ENCODE measurements around the gene MIEF1. TPM values are rescaled to one million over a fixed set of nuclear protein-coding genes. Genes with fewer than 3 reads are reported as not detected.
A peak's percentile ranks its signal among the peaks of the same experiment; 100 is the strongest.

MIEF1 gene
- total RNA-seq, 2 experiments from 2014 or later: 48.2 to 51.1 TPM

- Mint-ChIP-seq H3K4me3 (no peak overlapping the region), H3K9me3 (no peaks in the 10 kb centered on the region), H3K27ac (no peak overlapping the region), H3K36me3 (ENCODE audit: low read depth) (no peaks in the 10 kb centered on the region), H3K4me1 (ENCODE audit: low read depth) (peaks cover 14% of the 10 kb centered on the region), H3K27me3 (no peaks in the 10 kb centered on the region)
- TF ChIP-seq, protein P1, sequence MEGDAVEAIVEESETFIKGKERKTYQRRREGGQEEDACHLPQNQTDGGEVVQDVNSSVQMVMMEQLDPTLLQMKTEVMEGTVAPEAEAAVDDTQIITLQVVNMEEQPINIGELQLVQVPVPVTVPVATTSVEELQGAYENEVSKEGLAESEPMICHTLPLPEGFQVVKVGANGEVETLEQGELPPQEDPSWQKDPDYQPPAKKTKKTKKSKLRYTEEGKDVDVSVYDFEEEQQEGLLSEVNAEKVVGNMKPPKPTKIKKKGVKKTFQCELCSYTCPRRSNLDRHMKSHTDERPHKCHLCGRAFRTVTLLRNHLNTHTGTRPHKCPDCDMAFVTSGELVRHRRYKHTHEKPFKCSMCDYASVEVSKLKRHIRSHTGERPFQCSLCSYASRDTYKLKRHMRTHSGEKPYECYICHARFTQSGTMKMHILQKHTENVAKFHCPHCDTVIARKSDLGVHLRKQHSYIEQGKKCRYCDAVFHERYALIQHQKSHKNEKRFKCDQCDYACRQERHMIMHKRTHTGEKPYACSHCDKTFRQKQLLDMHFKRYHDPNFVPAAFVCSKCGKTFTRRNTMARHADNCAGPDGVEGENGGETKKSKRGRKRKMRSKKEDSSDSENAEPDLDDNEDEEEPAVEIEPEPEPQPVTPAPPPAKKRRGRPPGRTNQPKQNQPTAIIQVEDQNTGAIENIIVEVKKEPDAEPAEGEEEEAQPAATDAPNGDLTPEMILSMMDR (IDR thresholded peaks at IDR 0.05): no peak
- intact Hi-C loops (cut with micrococcal nuclease): no loop called here
- ATAC-seq: no peak
- ChIA-PET POLR2A (interaction anchor here (0.5 to 3.9 kb wide), 6 partner anchors 9 to 429 kb away, joined by 3 to 28 read pairs (median 8); partner anchors contain the start of genes ATF4, MIEF1 and RPL3), CTCF (interaction anchor here (1.9 to 17.7 kb wide), 5 partner anchors 10 to 35 kb away, joined by 15 to 323 read pairs (median 16); partner anchors contain the start of genes MIEF1 and RPS19BP1)
- no peak for DNase-seq
These were observed 9.9 kb upstream of the MIEF1 start for GRCh38 chr22:39492186-39492585.

- intact Hi-C loops (cut with micrococcal nuclease): no loop called here
- CTCF ChIA-PET: interaction anchor here (0.6 to 17.7 kb wide), 21 partner anchors 8 to 547 kb away, joined by 3 to 323 read pairs (median 4); partner anchors contain the start of genes ATF4, MIEF1, RPL3 and RPS19BP1
- DNase-seq (no peak), ATAC-seq (no peak)
- H3K4me1 Mint-ChIP-seq (ENCODE audit: low read depth): peaks cover 15% of the 10 kb centered on the region
- H3K36me3 Mint-ChIP-seq (ENCODE audit: low read depth): no peaks in the 10 kb centered on the region
- POLR2A ChIA-PET: interaction anchor here (1.2 to 3.9 kb wide), 8 partner anchors 8 to 174 kb away, joined by 3 to 28 read pairs (median 7); partner anchors contain the start of genes ATF4, MIEF1 and RPL3
- TF ChIP-seq, protein P1 (IDR thresholded peaks at IDR 0.05): no peak
- no peak overlapping the region for H3K4me3 Mint-ChIP-seq
- no peaks in the 10 kb centered on the region for H3K9me3 Mint-ChIP-seq
- no peak overlapping the region for H3K27ac Mint-ChIP-seq
- no peaks in the 10 kb centered on the region for H3K27me3 Mint-ChIP-seq
These were observed 8.3 kb upstream of the MIEF1 start for GRCh38 chr22:39493759-39494158.

GRCh38 chr22:39494471-39495120, 7.5 kb upstream of the MIEF1 start:
- intact Hi-C loops (cut with micrococcal nuclease): loop anchor here (5.0 kb wide), 1 partner anchor 38 kb away; the partner anchor contains the start of gene RPS19BP1
- ChIA-PET CTCF (interaction anchor here (0.7 to 17.7 kb wide), 14 partner anchors 13 to 546 kb away, joined by 3 to 323 read pairs (median 4); partner anchors contain the start of genes RPL3 and RPS19BP1), POLR2A (interaction anchor here (0.7 to 3.9 kb wide), 10 partner anchors 15 to 37 kb away, joined by 3 to 28 read pairs (median 4); partner anchors contain the start of gene ATF4)
- peaks cover 11% of the 10 kb centered on the region for H3K4me1 Mint-ChIP-seq (ENCODE audit: low read depth)
- H3K27ac Mint-ChIP-seq: no peak overlapping the region
- TF ChIP-seq, protein P1 (IDR thresholded peaks at IDR 0.05): no peak
- DNase-seq: no peak
- no peak overlapping the region for H3K4me3 Mint-ChIP-seq
- H3K27me3 Mint-ChIP-seq: no peaks in the 10 kb centered on the region
- H3K9me3 Mint-ChIP-seq: no peaks in the 10 kb centered on the region
- ATAC-seq: no peak
- H3K36me3 Mint-ChIP-seq (ENCODE audit: low read depth): no peaks in the 10 kb centered on the region

DNA sequence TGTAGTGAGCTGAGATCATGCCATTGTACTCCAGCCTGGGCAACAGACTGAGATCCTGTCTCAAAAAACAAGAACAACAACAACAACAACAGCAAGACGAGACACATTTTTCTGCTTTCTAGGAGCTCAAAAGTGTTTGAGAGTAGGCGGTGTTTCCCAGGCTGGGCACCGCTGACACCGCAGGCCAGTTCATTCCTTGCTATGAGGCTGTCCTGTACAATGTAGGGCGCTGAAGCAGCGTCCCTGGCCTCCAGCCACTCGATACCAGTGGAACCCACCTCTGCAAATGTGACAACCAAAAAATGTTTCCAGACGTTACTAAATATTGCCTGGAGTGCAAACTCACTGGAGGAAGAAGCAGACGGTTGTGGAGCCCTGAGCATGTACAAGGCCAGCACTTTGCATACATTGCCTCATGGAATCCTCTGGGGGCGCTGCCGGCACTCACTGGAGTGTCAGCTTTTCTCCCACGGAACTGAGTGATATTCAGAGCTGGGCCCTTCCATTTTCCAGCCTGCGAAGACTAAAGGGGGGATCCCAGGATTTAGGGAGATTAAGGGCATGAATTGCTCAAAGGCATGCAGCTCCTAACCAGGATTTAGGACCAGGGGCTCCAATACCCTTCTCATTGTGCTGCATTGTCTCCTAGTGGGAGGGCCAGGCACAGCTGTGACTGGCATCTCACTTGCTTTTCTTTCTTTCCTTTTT, 5.8 kb upstream of the MIEF1 start:
- TF ChIP-seq, protein P1 (IDR thresholded peaks at IDR 0.05): peak; percentile 82
- Mint-ChIP-seq H3K4me1 (ENCODE audit: low read depth) (peaks cover 3% of the 10 kb centered on the region), H3K27me3 (no peaks in the 10 kb centered on the region), H3K9me3 (no peaks in the 10 kb centered on the region), H3K27ac (no peak overlapping the region), H3K36me3 (ENCODE audit: low read depth) (no peaks in the 10 kb centered on the region), H3K4me3 (no peak overlapping the region)
- ATAC-seq (peak; percentile 78), DNase-seq (peak; percentile 80)
- intact Hi-C loops (cut with micrococcal nuclease): loop anchor here (5.0 kb wide), 1 partner anchor 36 kb away; the partner anchor contains the start of gene RPS19BP1
- POLR2A ChIA-PET: interaction anchor here (0.9 to 3.0 kb wide), 6 partner anchors 14 to 34 kb away, joined by 3 to 14 read pairs (median 11); partner anchors contain the start of gene ATF4
- CTCF ChIA-PET: interaction anchor here (0.7 to 17.7 kb wide), 29 partner anchors 9 to 725 kb away, joined by 3 to 323 read pairs (median 4); partner anchors contain the start of genes ATF4, RPS19BP1 and TAB1

Data from activated CD8-positive, alpha-beta T cell treated with anti-CD3 and anti-CD28 coated beads for 36 hours (primary cell).